ENCODE results near the gene LRIG2. TPM values are rescaled to one million over a fixed set of nuclear protein-coding genes. Genes with fewer than 3 reads are reported as not detected.

Gene LRIG2
- total RNA-seq, 1 donor from 2014 or later: 22.1 TPM

GRCh38 chr1:113118266-113118665 is 45.3 kb downstream of the LRIG2 start:
- DNase-seq (ENCODE audit: low spot score, unreplicated experiment): no peak
- no peak for TF ChIP-seq CTCF (IDR thresholded peaks at IDR 0.05; ENCODE audit: unreplicated experiment)
- Mint-ChIP-seq H3K9me3 (ENCODE audit: low read depth) (no peaks in the 10 kb centered on the region), H3K4me1 (ENCODE audit: low read depth) (no peaks in the 10 kb centered on the region), H3K36me3 (ENCODE audit: insufficient read depth) (peaks cover 29% of the 10 kb centered on the region), H3K27me3 (no peaks in the 10 kb centered on the region), H3K27ac (no peak overlapping the region), H3K4me3 (ENCODE audit: low read depth) (no peak overlapping the region)

- no peak overlapping the region for H3K4me3 Mint-ChIP-seq (ENCODE audit: low read depth)
- no peak overlapping the region for H3K27ac Mint-ChIP-seq
- no peaks in the 10 kb centered on the region for H3K4me1 Mint-ChIP-seq (ENCODE audit: low read depth)
These were observed 50.7 kb downstream of the LRIG2 start for GRCh38 chr1:113123737-113124136.

GRCh38 chr1:113124366-113124765 is 51.4 kb downstream of the LRIG2 start:
- Mint-ChIP-seq H3K36me3 (ENCODE audit: insufficient read depth) (peaks cover 27% of the 10 kb centered on the region), H3K4me3 (ENCODE audit: low read depth) (no peak overlapping the region), H3K27me3 (no peaks in the 10 kb centered on the region), H3K9me3 (ENCODE audit: low read depth) (no peaks in the 10 kb centered on the region), H3K4me1 (ENCODE audit: low read depth) (no peaks in the 10 kb centered on the region), H3K27ac (no peak overlapping the region)
- no peak for TF ChIP-seq CTCF (IDR thresholded peaks at IDR 0.05; ENCODE audit: unreplicated experiment)
- no peak for DNase-seq (ENCODE audit: low spot score, unreplicated experiment)

More at GRCh38 chr1:113123737-113124136, 50.7 kb downstream of the LRIG2 start:
- Mint-ChIP-seq H3K27me3 (no peaks in the 10 kb centered on the region), H3K9me3 (ENCODE audit: low read depth) (no peaks in the 10 kb centered on the region), H3K36me3 (ENCODE audit: insufficient read depth) (peaks cover 32% of the 10 kb centered on the region)
- no peak for DNase-seq (ENCODE audit: low spot score, unreplicated experiment)
- no peak for TF ChIP-seq CTCF (IDR thresholded peaks at IDR 0.05; ENCODE audit: unreplicated experiment)

GRCh38 chr1:113125517-113125916 is 52.5 kb downstream of the LRIG2 start:
- H3K27ac Mint-ChIP-seq: no peak overlapping the region
- H3K36me3 Mint-ChIP-seq (ENCODE audit: insufficient read depth): peaks cover 26% of the 10 kb centered on the region
- H3K9me3 Mint-ChIP-seq (ENCODE audit: low read depth): no peaks in the 10 kb centered on the region
- no peak for DNase-seq (ENCODE audit: low spot score, unreplicated experiment)
- no peak overlapping the region for H3K4me3 Mint-ChIP-seq (ENCODE audit: low read depth)
- no peaks in the 10 kb centered on the region for H3K4me1 Mint-ChIP-seq (ENCODE audit: low read depth)
- TF ChIP-seq CTCF (IDR thresholded peaks at IDR 0.05; ENCODE audit: unreplicated experiment): no peak
- no peaks in the 10 kb centered on the region for H3K27me3 Mint-ChIP-seq

DNA sequence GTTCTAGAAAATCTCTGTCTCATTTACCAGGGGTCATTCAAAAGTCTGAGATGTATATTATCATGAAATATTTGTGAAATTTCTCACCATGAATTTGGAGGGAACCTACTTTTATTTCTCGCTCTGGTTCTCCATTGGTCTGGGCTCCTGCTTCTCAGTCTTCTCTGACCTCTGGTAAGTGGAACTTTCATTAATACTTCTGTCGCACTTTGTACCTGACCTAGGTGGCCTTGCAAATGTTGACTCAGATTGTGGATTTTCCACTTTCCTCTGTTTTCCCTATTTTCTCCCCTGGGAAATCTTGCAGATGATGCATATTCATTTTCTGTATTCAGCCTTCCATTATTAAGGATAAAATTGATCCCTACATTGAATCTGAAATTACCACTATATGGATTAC is 53.2 kb downstream of the LRIG2 start:
- Mint-ChIP-seq H3K4me3 (ENCODE audit: low read depth) (no peak overlapping the region), H3K27me3 (no peaks in the 10 kb centered on the region), H3K36me3 (ENCODE audit: insufficient read depth) (peaks cover 25% of the 10 kb centered on the region), H3K4me1 (ENCODE audit: low read depth) (no peaks in the 10 kb centered on the region), H3K9me3 (ENCODE audit: low read depth) (no peaks in the 10 kb centered on the region), H3K27ac (no peak overlapping the region)
- no peak for TF ChIP-seq CTCF (IDR thresholded peaks at IDR 0.05; ENCODE audit: unreplicated experiment)
- no peak for DNase-seq (ENCODE audit: low spot score, unreplicated experiment)

Data from progenitor cell of endocrine pancreas (in vitro differentiated cells).